H1 (cell line): ENCODE measurements around the gene PHACTR1. TPM values are rescaled to one million over a fixed set of nuclear protein-coding genes. Genes with fewer than 3 reads are reported as not detected.

Experiments used
- CTCF ChIA-PET: fragments of 300-600 bp; sonication (Branson Sonifier 250); formaldehyde crosslinking; loops from one replicate; lab custom pipeline; 2021; ENCODE audit not compliant: partially characterized antibody; lab: Charles Lee
- POLR2A ChIA-PET: fragments of 300-600 bp; sonication (Branson Sonifier 250); formaldehyde crosslinking; loops from one replicate; lab custom pipeline; 2021; ENCODE audit warnings: inconsistent platforms; ENCODE audit not compliant: partially characterized antibody; lab: Charles Lee
- DNase-seq, 2 experiments: peaks; one replicate each; pipeline versions ENCODE4 v3.0.0 to v3.0.0-alpha.2; 2010 to 2022; ENCODE audit warnings: low spot score in 2 of 2, low read depth in 1 of 2, mixed read lengths in 1 of 2
- FAIRE-seq: peaks from 2 replicates; lab custom pipeline; 2011; peaks lifted over from hg19 to GRCh38; lab: Jason Lieb, UNC
- H2AFZ ChIP-seq: 2 replicates; pipeline ENCODE4 v1.8.1; 2012; ENCODE audit warnings: low read length, inconsistent platforms
- H2AK5ac ChIP-seq: 2 replicates; pipeline ENCODE4 v1.6.1; 2013; ENCODE audit warnings: low read depth, low read length
- H2BK120ac ChIP-seq: replicated peaks from 2 replicates; pipeline ENCODE3; 2013; ENCODE audit warnings: low read depth, low read length, inconsistent platforms
- H2BK12ac ChIP-seq: 2 replicates; pipeline ENCODE4 v1.6.1; 2013; ENCODE audit warnings: low read depth, low read length
- H2BK15ac ChIP-seq: 2 replicates; pipeline ENCODE4 v1.6.1; 2013; ENCODE audit warnings: low read length
- H2BK20ac ChIP-seq: 2 replicates; pipeline ENCODE4 v1.6.1; 2013; ENCODE audit warnings: low read length
- H2BK5ac ChIP-seq: 2 replicates; pipeline ENCODE4 v1.6.1; 2013; ENCODE audit warnings: low read depth, low read length
- H3K14ac ChIP-seq: 2 replicates; pipeline ENCODE4 v1.6.1; 2013; ENCODE audit warnings: inconsistent platforms; ENCODE audit not compliant: insufficient read length
- H3K18ac ChIP-seq: 2 replicates; pipeline ENCODE4 v1.6.1; 2013; ENCODE audit warnings: low read length; ENCODE audit errors: extremely low read depth
- H3K23ac ChIP-seq: 2 replicates; pipeline ENCODE4 v1.6.1; 2013; ENCODE audit warnings: inconsistent platforms; ENCODE audit not compliant: insufficient read length
- H3K23me2 ChIP-seq: 2 replicates; pipeline ENCODE4 v1.6.1; 2013; ENCODE audit warnings: low read depth, low read length
- H3K27ac ChIP-seq: 2 replicates; pipeline ENCODE4 v1.6.1; 2011; ENCODE audit warnings: low read depth, low read length, inconsistent platforms
- H3K27me3 ChIP-seq, 4 experiments: replicated peaks in 1 of 4; 1 replicate in 1 of 4; 2 replicates in 3 of 4; pipeline versions ENCODE4 v1.6.1 to v1.8.1; 2011 to 2013; ENCODE audit warnings: low read length in 3 of 4, mild to moderate bottlenecking in 3 of 4, inconsistent platforms in 2 of 4, mixed read lengths in 2 of 4, moderate library complexity in 1 of 4; ENCODE audit not compliant: control insufficient read depth in 3 of 4, insufficient read depth in 3 of 4; ENCODE audit errors: extremely low read depth in 1 of 4
- H3K36me3 ChIP-seq, 4 experiments: 2 replicates each; pipeline versions ENCODE4 v1.6.1 to v1.8.1; 2011 to 2013; ENCODE audit warnings: mild to moderate bottlenecking in 4 of 4, low read length in 3 of 4, moderate library complexity in 2 of 4, control low read depth in 1 of 4, inconsistent platforms in 1 of 4; ENCODE audit not compliant: insufficient read depth in 4 of 4, control insufficient read depth in 2 of 4
- H3K4ac ChIP-seq: replicated peaks from 2 replicates; pipeline ENCODE3; 2013; ENCODE audit warnings: low read length, low read depth, mixed read lengths, inconsistent platforms; ENCODE audit not compliant: insufficient read length
- H3K4me1 ChIP-seq, 4 experiments: replicated peaks in 1 of 4; 1 replicate in 1 of 4; 2 replicates in 3 of 4; pipeline versions ENCODE4 v1.6.1 to v1.8.1; 2011 to 2013; ENCODE audit warnings: low read length in 3 of 4, inconsistent platforms in 2 of 4, mixed read lengths in 1 of 4; ENCODE audit not compliant: insufficient read depth in 4 of 4, control insufficient read depth in 3 of 4
- H3K4me2 ChIP-seq, 2 experiments: 2 replicates each; pipeline versions ENCODE4 v1.6.1 to v1.8.1; 2011 to 2013; ENCODE audit warnings: low read depth in 2 of 2, low read length in 2 of 2, control low read depth in 1 of 2, inconsistent platforms in 1 of 2, mild to moderate bottlenecking in 1 of 2; ENCODE audit not compliant: insufficient read depth in 1 of 2
- H3K4me3 ChIP-seq, 4 experiments: fragments of 200-600, 300-600 bp in 1 of 4; sonication (generic), shearing (Covaris generic), sonication (Bioruptor Twin) in 1 of 4; 2 replicates each; pipeline versions ENCODE4 v1.5.1 to v1.8.1; 2011 to 2016; ENCODE audit warnings: low read length in 4 of 4, low read depth in 3 of 4, control low read depth in 2 of 4, inconsistent platforms in 2 of 4, mild to moderate bottlenecking in 2 of 4, mixed read lengths in 1 of 4, moderate library complexity in 1 of 4; ENCODE audit not compliant: insufficient read depth in 2 of 4; ENCODE audit errors: extremely low read depth in 1 of 4
- H3K56ac ChIP-seq: replicated peaks from 2 replicates; pipeline ENCODE3; 2013; ENCODE audit warnings: low read depth, mild to moderate bottlenecking, mixed read lengths, low read length, inconsistent platforms; ENCODE audit not compliant: insufficient read length
- H3K79me1 ChIP-seq: 2 replicates; pipeline ENCODE4 v1.6.1; 2013; ENCODE audit warnings: low read depth, low read length, control low read depth
- H3K79me2 ChIP-seq, 2 experiments: 2 replicates each; pipeline versions ENCODE4 v1.6.1 to v1.8.1; 2012 to 2013; ENCODE audit warnings: low read length in 2 of 2, mild to moderate bottlenecking in 2 of 2, inconsistent platforms in 1 of 2; ENCODE audit not compliant: insufficient read depth in 2 of 2, control insufficient read depth in 1 of 2
- H3K9ac ChIP-seq, 4 experiments: replicated peaks in 1 of 4; 1 replicate in 1 of 4; 2 replicates in 3 of 4; pipeline versions ENCODE4 v1.6.1 to v1.8.1; 2011 to 2013; ENCODE audit warnings: low read depth in 3 of 4, low read length in 3 of 4, control low read depth in 2 of 4, mild to moderate bottlenecking in 2 of 4, moderate library complexity in 2 of 4, inconsistent platforms in 1 of 4; ENCODE audit errors: extremely low read depth in 1 of 4
- H3K9me3 ChIP-seq, 2 experiments: 2 replicates each; pipeline versions ENCODE4 v1.6.1 to v1.8.1; 2012 to 2013; ENCODE audit warnings: mild to moderate bottlenecking in 2 of 2, moderate library complexity in 2 of 2, control low read depth in 1 of 2, inconsistent platforms in 1 of 2, low read depth in 1 of 2, low read length in 1 of 2, mixed read lengths in 1 of 2; ENCODE audit not compliant: insufficient read depth in 2 of 2
- H4K20me1 ChIP-seq, 2 experiments: replicated peaks in 1 of 2; 2 replicates each; pipeline versions ENCODE3 to v1.8.1; 2011 to 2013; ENCODE audit warnings: inconsistent platforms in 2 of 2, low read length in 2 of 2, mild to moderate bottlenecking in 1 of 2; ENCODE audit not compliant: insufficient read depth in 2 of 2, control insufficient read depth in 1 of 2
- H4K5ac ChIP-seq: 2 replicates; pipeline ENCODE4 v1.6.1; 2013; ENCODE audit warnings: low read length, low read depth, mixed read lengths, inconsistent platforms; ENCODE audit not compliant: insufficient read length
- H4K8ac ChIP-seq: 2 replicates; pipeline ENCODE4 v1.8.0; 2013; ENCODE audit warnings: mild to moderate bottlenecking, moderate library complexity, low read length, inconsistent platforms; ENCODE audit not compliant: insufficient read depth; ENCODE audit errors: extremely low read depth
- H4K91ac ChIP-seq: replicated peaks from 2 replicates; pipeline ENCODE3; 2013; ENCODE audit warnings: low read length, mixed read lengths, inconsistent platforms; ENCODE audit not compliant: insufficient read length
- ATF2 ChIP-seq: IDR thresholded peaks from 2 replicates; pipeline ENCODE4 v1.6.1; 2012; ENCODE audit warnings: low read length, inconsistent platforms
- BACH1 ChIP-seq: IDR thresholded peaks from 2 replicates; pipeline ENCODE4 v1.6.1; 2012; ENCODE audit warnings: low read length, improper control_type of control experiment
- CBX5 ChIP-seq: fragments of 300-800, 300-1000 bp; sonication (generic); IDR thresholded peaks from 2 replicates; pipeline ENCODE4 v1.7.1; 2016; ENCODE audit warnings: antibody characterized with exemption, low read length, low read depth
- CBX8 ChIP-seq: fragments of 300-800, 300-1000 bp; sonication (generic); IDR thresholded peaks from 2 replicates; pipeline ENCODE4 v1.7.1; 2016; ENCODE audit warnings: low read depth, low read length, borderline replicate concordance
- CREB1 ChIP-seq: IDR thresholded peaks from 2 replicates; pipeline ENCODE4 v1.6.1; 2012; ENCODE audit warnings: inconsistent platforms
- E2F6 ChIP-seq: IDR thresholded peaks from 2 replicates; pipeline ENCODE4 v1.6.1; 2012; ENCODE audit warnings: inconsistent platforms
- EGR1 ChIP-seq: IDR thresholded peaks from 2 replicates; pipeline ENCODE4 v1.6.1; 2011; ENCODE audit warnings: low read depth, low read length, borderline replicate concordance
- PHF8 ChIP-seq: fragments of 200-600 bp; sonication (generic); conservative IDR thresholded peaks from 2 replicates; pipeline ENCODE4 v1.7.1; 2012; ENCODE audit warnings: low read depth, mild to moderate bottlenecking, inconsistent platforms, low read length, moderate library complexity
- RXRA ChIP-seq: IDR thresholded peaks from 2 replicates; pipeline ENCODE4 v1.6.1; 2011; ENCODE audit warnings: low read depth, mild to moderate bottlenecking, low read length, moderate library complexity; ENCODE audit not compliant: insufficient read depth
- SIX5 ChIP-seq: IDR thresholded peaks from 2 replicates; pipeline ENCODE4 v1.6.1; 2011; ENCODE audit warnings: mild to moderate bottlenecking, low read depth, low read length
- SP2 ChIP-seq: IDR thresholded peaks from 2 replicates; pipeline ENCODE4 v1.6.1; 2012; ENCODE audit warnings: mild to moderate bottlenecking, low read length, inconsistent platforms
- TAF1 ChIP-seq: IDR thresholded peaks from 2 replicates; pipeline ENCODE4 v1.6.1; 2011; ENCODE audit warnings: mild to moderate bottlenecking, low read depth, low read length
- TBP ChIP-seq: IDR thresholded peaks from 2 replicates; pipeline ENCODE4 v1.6.1; 2011; ENCODE audit warnings: low read depth, low read length, improper control_type of control experiment
- ZNF274 ChIP-seq: IDR thresholded peaks from 2 replicates; pipeline ENCODE4 v1.7.0; 2012; ENCODE audit warnings: low read length, borderline replicate concordance; ENCODE audit errors: extremely low read depth
- WGBS, 2 experiments: shearing (Covaris generic) in 1 of 2; methylation state at CpG; one replicate each; pipeline versions ENCODE4 v1.1.6 to v1.1.7; 2013 to 2015; ENCODE audit warnings: low lambda C conversion rate in 2 of 2, mixed read lengths in 2 of 2, inconsistent platforms in 1 of 2, low coverage in 1 of 2, missing lambda C conversion rate in 1 of 2; ENCODE audit not compliant: insufficient replicate concordance in 2 of 2, insufficient coverage in 1 of 2, insufficient read length in 1 of 2; ENCODE audit errors: extremely low coverage in 1 of 2, missing lambda C conversion rate in 1 of 2; 5-methylcytosine and 5-hydroxymethylcytosine counted together
- polyA plus RNA-seq, 7 experiments: library from polyadenylated mRNA; depleted of rRNA in 3 of 7; stranded (reverse) in 5 of 7; unstranded in 2 of 7; fragments of >200 nt in 5 of 7; fragments of 200-250 nt in 2 of 7; gene quantifications; 1 replicate in 5 of 7; 2 replicates in 1 of 7; 4 replicates in 1 of 7; pipeline versions ENCODE4 v1.2.1 to v1.2.3, GENCODE V29; 2011 to 2013; ENCODE audit warnings: missing spikeins in 2 of 7, mixed read lengths in 2 of 7
- total RNA-seq: library from RNA; stranded (reverse); fragmentation: NEBNext Ultra II Directional; extraction: Animal tissue kit (Norgen Biotek cat#: 25700); gene quantifications from 2 replicates; pipeline ENCODE4 v1.2.1, GENCODE V29; 2021

The PHACTR1 gene
- total and polyA plus RNA-seq, 2 of the 8 experiments (the other 6 are each of a cell fraction or from before 2014, with no cell fraction given): 3.9 to 17.1 TPM

- no peak overlapping the region for H2AK5ac ChIP-seq
- H2BK15ac ChIP-seq: no peak overlapping the region
- POLR2A ChIA-PET: no interaction called here
- H2BK5ac ChIP-seq: no peak overlapping the region
- H3K9me3 ChIP-seq: no peaks in the 10 kb centered on the region
- H2AFZ ChIP-seq: no peak overlapping the region
- DNase-seq (no peak), FAIRE-seq (no peak)
- no peak overlapping the region for H2BK20ac ChIP-seq
- WGBS, 2 experiments: 95% methylated on average over 1 of the region's 1 CpG; no CpG with 5 or more reads in 1 of the 2 experiments
- H3K18ac ChIP-seq: no peak overlapping the region
- no peak overlapping the region for H4K91ac ChIP-seq
- H4K8ac ChIP-seq: no peak overlapping the region
- H3K27ac ChIP-seq: no peak overlapping the region
- H3K14ac ChIP-seq: no peak overlapping the region
- no peaks in the 10 kb centered on the region for H3K79me2 ChIP-seq
- no peak overlapping the region for H3K56ac ChIP-seq
- H3K9ac ChIP-seq: no peak overlapping the region
- H3K27me3 ChIP-seq: no peaks in the 10 kb centered on the region
- peaks cover 0 to 3% (median 0%) of the 10 kb centered on the region in 4 experiments; a peak in 1 of 7 replicates for H3K4me1 ChIP-seq
- H2BK120ac ChIP-seq: no peak overlapping the region
- no peaks in the 10 kb centered on the region for H4K20me1 ChIP-seq
- no peaks in the 10 kb centered on the region for H3K36me3 ChIP-seq
- CTCF ChIA-PET: no interaction called here
- H3K23ac ChIP-seq: no peak overlapping the region
- no peak overlapping the region for H3K4me3 ChIP-seq
- H3K79me1 ChIP-seq: no peaks in the 10 kb centered on the region
- H3K4ac ChIP-seq: no peak overlapping the region
- no peak overlapping the region for H3K4me2 ChIP-seq
- H3K23me2 ChIP-seq: no peaks in the 10 kb centered on the region; the same call in 1 of the 2 replicates
- H2BK12ac ChIP-seq: no peak overlapping the region
- no peak overlapping the region for H4K5ac ChIP-seq
- no peak for TF ChIP-seq SP2
- no peak for TF ChIP-seq EGR1
- TF ChIP-seq CBX8: no peak
- no peak for TF ChIP-seq PHF8
- TF ChIP-seq CBX5: no peak
- no peak for TF ChIP-seq TAF1
- TF ChIP-seq BACH1: no peak
- no peak for TF ChIP-seq TBP
- TF ChIP-seq ZNF274: no peak
- no peak for TF ChIP-seq E2F6
- no peak for TF ChIP-seq ATF2
- no peak for TF ChIP-seq RXRA
- no peak for TF ChIP-seq CREB1
- no peak for TF ChIP-seq SIX5
Observed at GRCh38 chr6:13140980-13141379, 424.4 kb downstream of the PHACTR1 start.
